ENCODE results near the gene IL23R. TPM values are rescaled to one million over a fixed set of nuclear protein-coding genes. Genes with fewer than 3 reads are reported as not detected.

The IL23R gene
- total and polyA plus RNA-seq, 2 donors (not counting 3 experiments of a cell fraction or from before 2014, with no cell fraction given), result not detected

DNA sequence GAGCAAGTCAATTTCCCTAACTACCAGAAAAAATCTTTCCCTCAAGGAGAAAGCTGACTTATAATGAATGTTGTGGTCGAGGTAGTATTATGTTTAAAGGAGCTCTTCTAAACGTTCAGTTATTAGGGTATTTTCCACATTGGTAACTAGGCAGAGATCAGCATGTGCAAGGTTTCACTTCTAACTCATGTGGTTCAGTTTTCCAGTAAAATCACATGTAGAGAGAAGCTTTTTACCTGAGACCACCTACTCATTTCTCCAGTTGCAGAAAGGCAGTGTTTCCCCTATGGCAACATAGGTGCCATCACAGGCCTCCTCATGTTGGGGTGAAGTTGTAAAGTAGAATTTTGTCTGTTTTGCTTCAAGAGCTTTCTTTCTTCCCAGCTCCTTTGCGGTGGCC lies 23.7 kb downstream of the IL23R start:
- Histone ChIP-seq H3K36me3 (ENCODE audit: control insufficient read depth in 2 of 2, extremely low read depth in 1 of 2, insufficient read depth in 2 of 2, low read length in 2 of 2) (no peaks in the 10 kb centered on the region), H3K4me2 (ENCODE audit: insufficient read depth, low read length) (no peak overlapping the region), H4K20me1 (replicated peaks; ENCODE audit: control insufficient read depth, extremely low read depth, insufficient read depth, low read length) (no peaks in the 10 kb centered on the region), H3K9me1 (replicated peaks; ENCODE audit: control insufficient read depth, extremely low read depth, insufficient read depth, low read length) (no peaks in the 10 kb centered on the region), H3K9me3 (replicated peaks; ENCODE audit: control insufficient read depth, insufficient read depth, low read length) (no peaks in the 10 kb centered on the region), H3K79me2 (ENCODE audit: control insufficient read depth, insufficient read depth, low read length) (no peaks in the 10 kb centered on the region), H3K27me3 (ENCODE audit: control insufficient read depth in 2 of 2, insufficient read depth in 2 of 2, low read length in 2 of 2) (peaks cover 0 to 4% of the 10 kb centered on the region in 2 experiments), H3K27ac (ENCODE audit: insufficient read depth, low read depth, low read length) (no peak overlapping the region), H2AFZ (ENCODE audit: low read depth, low read length) (no peak overlapping the region), H3K4me1 (ENCODE audit: control insufficient read depth, extremely low read depth, insufficient read depth, low read length) (no peaks in the 10 kb centered on the region), H3K4me3 (replicated peaks in 1 of 3; ENCODE audit: insufficient read depth in 1 of 3, low read depth in 1 of 3, low read length in 3 of 3) (no peak overlapping the region), H3K9ac (replicated peaks; ENCODE audit: extremely low read depth, insufficient read depth, low read length) (no peak overlapping the region)
- dilution Hi-C loops (cut with MboI; ENCODE audit: extremely low pct_ligation_motif_present, low sequenced_read_pairs), result no loop called here
- no peak for TF ChIP-seq POLR2AphosphoS5 (IDR thresholded peaks at IDR 0.05; ENCODE audit: insufficient read depth, low read depth, low read length)
- TF ChIP-seq, protein P1, sequence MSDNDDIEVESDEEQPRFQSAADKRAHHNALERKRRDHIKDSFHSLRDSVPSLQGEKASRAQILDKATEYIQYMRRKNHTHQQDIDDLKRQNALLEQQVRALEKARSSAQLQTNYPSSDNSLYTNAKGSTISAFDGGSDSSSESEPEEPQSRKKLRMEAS (IDR thresholded peaks at IDR 0.05; ENCODE audit: insufficient read depth, insufficient read length), result no peak
- no peak for TF ChIP-seq POLR2A (IDR thresholded peaks at IDR 0.05; ENCODE audit: low read depth, low read length)
- TF ChIP-seq, protein P2, sequence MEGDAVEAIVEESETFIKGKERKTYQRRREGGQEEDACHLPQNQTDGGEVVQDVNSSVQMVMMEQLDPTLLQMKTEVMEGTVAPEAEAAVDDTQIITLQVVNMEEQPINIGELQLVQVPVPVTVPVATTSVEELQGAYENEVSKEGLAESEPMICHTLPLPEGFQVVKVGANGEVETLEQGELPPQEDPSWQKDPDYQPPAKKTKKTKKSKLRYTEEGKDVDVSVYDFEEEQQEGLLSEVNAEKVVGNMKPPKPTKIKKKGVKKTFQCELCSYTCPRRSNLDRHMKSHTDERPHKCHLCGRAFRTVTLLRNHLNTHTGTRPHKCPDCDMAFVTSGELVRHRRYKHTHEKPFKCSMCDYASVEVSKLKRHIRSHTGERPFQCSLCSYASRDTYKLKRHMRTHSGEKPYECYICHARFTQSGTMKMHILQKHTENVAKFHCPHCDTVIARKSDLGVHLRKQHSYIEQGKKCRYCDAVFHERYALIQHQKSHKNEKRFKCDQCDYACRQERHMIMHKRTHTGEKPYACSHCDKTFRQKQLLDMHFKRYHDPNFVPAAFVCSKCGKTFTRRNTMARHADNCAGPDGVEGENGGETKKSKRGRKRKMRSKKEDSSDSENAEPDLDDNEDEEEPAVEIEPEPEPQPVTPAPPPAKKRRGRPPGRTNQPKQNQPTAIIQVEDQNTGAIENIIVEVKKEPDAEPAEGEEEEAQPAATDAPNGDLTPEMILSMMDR (IDR thresholded peaks at IDR 0.05; ENCODE audit: extremely low read depth in 1 of 2, insufficient read depth in 1 of 2, low read depth in 1 of 2, low read length in 2 of 2), result no peak
- TF ChIP-seq GATA2 (IDR thresholded peaks at IDR 0.05; ENCODE audit: insufficient read depth, insufficient read length, low read depth, low read length), result no peak
- TF ChIP-seq MYC (IDR thresholded peaks at IDR 0.05; ENCODE audit: low read depth, low read length), result no peak
- no peak for TF ChIP-seq EZH2 (IDR thresholded peaks at IDR 0.05; ENCODE audit: borderline replicate concordance, low read depth, low read length, severe bottlenecking)
- no peak for TF ChIP-seq JUN (IDR thresholded peaks at IDR 0.05; ENCODE audit: borderline replicate concordance, insufficient read depth, insufficient read length, low read depth)
- TF ChIP-seq FOS (IDR thresholded peaks at IDR 0.05; ENCODE audit: borderline replicate concordance, insufficient read depth, low read length), result no peak
- CTCF ChIA-PET, result interaction anchor here (0.7 to 1.6 kb wide), 6 partner anchors 23 to 313 kb away, joined by 3 to 5 read pairs (median 4); no protein-coding TSS in a partner anchor
- FAIRE-seq (no peak), DNase-seq (ENCODE audit: low read depth, low spot score) (no peak)
- intact Hi-C loops (cut with micrococcal nuclease), result no loop called here
- BruUV-seq (replicated peaks), result no TSS peak
- POLR2A ChIA-PET, result interaction anchor here (0.6 kb wide), 1 partner anchor 172 kb away, joined by 7 read pairs; no protein-coding TSS in a partner anchor
